Measurements from ENCODE around the gene PBX3.
"Not testable (repeated sequence)": the region's sequence is repeated elsewhere in the genome, so short reads cannot be mapped to it uniquely, and the experiment has no call there.

Gene PBX3

DNA sequence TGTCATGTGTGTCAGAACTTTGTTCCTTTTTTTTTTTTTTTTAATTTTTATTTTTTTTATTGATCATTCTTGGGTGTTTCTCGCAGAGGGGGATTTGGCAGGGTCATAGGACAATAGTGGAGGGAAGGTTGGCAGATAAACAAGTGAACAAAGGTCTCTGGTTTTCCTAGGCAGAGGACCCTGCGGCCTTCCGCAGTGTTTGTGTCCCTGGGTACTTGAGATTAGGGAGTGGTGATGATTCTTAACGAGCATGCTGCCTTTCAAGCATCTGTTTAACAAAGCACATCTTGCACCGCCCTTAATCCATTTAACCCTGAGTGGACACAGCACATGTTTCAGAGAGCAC is 32.0 kb downstream of the PBX3 start:
- not testable (repeated sequence) for DNase-seq

DNA sequence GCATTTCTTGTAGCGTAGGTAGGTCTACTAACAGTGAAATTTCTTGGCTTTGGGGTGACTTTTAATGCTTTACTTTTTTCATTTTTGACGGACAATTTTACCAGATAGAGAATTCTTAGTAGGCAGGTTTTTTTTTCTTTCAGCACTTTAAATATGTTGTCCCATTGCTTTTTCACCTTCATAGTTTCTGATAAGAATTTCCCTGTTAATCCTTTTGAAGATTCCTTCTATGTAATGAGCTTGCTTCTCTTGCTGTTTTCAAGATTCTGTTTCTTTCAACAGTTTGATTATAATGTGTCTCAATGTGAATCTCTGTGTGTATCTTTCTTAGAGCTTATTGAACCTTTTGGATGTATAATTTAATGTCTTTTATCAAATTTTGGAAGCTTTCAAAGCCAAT is 35.5 kb downstream of the PBX3 start:
- DNase-seq: no peak

DNA sequence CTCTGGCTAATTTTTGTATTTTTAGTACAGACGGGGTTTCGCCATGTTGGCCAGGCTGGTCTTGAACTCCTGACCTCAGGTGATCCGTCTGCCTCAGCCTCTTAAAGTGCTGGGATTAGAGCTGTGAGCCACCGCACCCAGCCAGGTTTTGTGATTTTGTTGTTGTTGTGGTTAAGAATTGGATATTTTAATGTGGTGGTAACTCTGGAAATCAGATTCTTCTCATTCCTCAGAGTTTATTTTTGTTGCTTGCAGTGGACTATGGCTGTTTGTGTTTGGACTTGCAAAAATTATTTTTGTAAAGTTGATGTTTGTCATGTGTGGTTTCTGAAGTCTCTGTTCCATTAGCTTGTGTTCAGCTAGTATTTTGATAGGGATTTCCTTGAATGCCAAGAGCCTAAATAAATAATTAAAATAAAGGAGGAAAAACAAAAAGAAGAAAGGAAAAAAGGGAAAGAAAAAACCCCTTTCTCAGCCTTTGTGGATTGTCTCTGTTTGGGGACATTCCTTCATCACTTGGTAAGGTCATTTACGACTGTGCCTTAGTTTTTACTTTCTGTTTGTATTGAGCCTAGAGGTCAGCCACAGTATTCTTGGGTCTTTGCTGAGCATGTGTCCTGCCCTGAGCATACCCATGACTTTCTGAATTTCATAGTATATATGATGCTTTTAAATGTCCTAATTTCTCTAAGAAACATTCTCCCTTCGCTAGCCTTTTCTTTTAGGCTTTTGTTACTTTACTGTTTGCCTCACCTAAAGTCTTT is 37.3 kb downstream of the PBX3 start:
- no peak for DNase-seq

DNA sequence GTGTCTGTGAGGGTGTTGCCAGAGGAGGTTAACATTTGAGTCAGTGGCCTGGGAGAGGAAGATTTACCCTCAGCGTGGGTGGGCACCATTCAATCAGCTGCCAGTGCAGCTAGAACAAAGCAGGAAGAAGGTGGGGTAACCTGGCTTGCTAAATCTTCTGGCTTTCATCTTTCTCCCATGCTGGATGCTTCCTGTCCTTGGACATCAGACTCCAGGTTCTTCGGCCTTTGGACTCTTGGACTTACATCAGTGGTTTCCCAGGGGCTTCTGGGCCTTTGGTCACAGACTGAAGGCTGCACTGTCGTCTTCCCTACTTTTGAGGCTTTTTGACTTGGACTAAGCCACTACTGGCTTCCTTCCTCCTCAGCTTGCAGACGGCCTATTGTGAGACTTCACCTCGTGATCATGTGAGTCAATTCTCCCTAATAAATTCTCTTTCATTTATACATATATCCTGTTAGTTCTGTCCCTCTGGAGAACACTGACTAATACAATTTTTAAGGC is 38.1 kb downstream of the PBX3 start:
- DNase-seq: peak; percentile 57

DNA sequence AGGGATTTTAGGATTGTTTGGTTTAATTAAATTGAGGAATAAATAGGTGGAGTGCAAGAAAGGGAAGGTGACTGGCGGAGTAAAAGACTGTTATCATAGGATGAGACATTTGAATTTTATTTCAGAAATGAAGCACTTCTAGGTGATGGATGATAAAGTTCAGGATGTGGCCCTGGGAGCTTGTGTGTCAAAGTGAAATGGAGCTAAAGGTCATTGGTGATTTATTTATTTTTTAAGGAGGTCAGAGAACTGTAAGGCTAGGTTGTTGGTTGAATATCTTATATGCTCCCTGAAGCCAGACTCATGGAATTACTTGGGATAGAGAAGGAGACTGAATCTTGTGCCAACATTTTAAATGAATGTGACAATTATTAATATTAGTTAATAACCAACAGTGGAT is 40.5 kb downstream of the PBX3 start:
- no peak for DNase-seq

DNA sequence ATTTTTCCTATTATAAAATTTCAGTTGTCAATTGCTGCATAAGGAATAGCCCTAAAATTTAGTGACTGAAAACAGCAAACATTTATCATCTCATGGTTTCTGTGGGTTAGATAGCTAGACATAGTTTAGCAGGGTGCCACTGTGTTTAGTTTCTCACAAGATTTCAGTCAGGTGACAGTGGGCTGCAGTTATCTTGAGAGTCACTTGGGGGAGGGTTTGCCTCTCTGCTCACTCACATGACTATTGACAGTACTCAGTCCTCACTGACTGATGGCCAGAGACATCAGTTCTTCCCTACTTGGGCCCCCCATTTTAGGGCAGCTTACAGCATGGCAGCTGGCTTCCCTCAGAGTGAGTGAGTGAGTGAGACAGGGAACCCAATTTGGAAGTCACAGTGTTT is 42.0 kb downstream of the PBX3 start:
- no peak for DNase-seq

DNA sequence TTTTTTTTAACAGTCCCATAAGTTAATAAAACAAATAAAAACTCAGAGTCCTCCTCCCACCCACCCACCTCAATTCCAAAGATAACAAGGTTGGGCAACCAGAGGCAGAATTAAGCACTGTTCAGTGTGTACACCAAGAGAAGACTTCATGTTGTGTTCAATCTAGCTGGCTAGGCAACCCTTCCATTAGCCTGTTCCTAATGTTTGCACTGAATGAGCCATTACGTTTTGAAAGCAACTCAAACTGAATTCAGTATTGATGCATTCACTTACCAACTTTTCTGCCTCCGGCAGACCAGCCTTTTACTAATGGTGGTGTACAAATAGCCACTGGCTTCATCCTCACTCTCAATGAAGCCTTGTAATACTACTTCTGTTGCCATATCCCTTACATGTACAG is 47.5 kb downstream of the PBX3 start:
- DNase-seq: no peak

DNA sequence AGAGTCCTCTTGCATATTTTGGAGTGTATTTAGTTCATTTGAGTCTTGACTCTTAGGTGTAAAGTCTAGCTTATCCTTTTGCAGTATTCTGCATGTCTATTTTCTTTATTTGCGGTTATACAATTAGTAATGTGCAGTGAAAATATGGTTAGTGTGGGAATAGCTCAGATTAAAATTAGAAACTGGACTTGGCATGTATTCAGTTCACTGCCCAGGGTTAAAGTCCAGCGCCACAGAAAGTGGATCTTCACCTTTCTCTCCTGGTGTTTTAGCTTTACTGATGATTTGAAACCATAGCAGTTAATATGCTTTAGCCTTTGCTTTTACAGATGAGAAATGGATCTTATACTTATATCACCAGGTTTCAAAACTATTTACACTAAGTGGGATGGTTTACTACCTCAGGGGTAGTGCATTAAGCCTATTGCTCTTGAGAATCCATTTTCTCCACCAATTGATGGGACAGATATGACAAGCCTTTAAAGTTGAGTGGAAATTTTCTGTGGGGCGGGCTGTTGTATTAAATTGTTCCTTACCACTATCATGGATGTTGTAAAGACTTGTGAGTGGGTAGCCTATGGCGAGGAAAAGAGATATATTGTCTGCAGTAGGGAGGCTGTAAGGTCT is 48.9 kb downstream of the PBX3 start:
- no peak for DNase-seq

DNA sequence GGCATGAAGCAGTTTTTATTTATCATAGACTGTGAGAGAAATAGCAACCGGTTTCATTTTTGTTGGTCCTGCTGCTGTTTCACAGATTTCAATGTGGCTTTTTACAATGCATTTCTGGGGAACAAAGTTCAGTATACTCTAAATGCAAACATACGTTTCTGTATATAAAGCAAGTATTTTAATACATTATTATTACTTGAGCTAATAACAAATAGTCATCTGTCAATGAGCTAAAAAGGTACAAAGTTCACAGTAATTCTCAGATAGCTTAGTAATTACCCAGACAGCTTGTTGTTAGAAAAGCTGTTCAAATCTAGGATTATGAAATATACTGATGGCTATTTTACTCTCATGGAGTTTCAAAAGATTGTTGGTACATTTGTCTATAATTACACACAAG is 50.8 kb downstream of the PBX3 start:
- no peak for DNase-seq

DNA sequence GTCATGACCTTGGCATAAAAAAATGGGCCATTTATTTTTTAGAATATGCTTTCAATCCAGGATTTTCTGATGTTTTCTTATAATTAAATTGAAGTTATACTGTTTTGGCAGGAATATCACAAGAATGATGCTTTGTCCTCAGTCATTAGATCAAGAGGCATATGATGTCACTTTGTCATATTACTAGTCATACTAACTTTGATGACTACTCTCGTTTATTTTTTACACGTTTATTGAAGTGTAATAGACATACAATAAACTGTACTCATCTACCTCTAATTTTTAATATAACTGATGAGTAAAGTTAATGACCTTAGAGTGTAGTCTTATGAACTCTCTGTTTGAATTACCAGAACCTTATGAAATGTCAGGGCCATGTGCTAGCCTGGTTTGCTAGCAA is 56.4 kb downstream of the PBX3 start:
- DNase-seq: no peak

DNA sequence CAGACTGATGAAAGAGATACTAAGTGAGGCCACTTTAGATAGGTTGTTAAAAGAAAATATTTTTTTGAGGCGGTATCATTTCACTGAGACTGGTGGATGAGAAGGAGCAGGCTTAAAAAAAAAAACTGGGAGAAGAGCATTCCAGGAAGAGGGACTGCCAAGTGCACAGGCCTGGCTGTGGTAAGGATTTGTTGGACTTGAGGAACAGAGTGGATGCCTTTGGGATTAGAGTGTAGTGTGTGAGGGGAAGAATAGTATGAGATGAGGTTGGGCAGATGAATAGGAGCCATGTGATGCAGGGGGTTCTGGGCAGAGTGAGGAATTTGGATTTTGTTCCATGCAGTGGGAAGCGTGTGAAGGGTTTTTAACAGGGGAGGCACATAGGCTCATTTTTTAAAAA is 57.9 kb downstream of the PBX3 start:
- DNase-seq: no peak

DNA sequence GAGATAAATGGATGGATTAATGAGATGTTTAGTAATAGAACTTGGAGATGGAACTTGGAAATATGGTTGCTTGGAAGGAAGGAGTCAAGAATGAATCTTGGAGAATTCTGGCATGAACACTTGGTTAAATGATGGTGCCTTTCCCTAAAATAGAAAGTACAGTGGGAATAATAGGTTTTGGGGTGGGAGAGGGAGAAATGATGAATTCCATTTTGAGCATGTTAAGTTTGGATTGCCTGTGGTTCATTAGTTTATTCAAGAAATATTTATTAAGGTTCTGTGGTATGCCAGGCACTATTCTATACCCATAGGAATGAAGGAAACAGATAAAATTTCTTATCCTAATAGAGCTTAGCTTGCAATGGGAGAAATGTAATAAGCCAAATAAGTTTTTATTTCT is 58.4 kb downstream of the PBX3 start:
- DNase-seq: no peak

DNA sequence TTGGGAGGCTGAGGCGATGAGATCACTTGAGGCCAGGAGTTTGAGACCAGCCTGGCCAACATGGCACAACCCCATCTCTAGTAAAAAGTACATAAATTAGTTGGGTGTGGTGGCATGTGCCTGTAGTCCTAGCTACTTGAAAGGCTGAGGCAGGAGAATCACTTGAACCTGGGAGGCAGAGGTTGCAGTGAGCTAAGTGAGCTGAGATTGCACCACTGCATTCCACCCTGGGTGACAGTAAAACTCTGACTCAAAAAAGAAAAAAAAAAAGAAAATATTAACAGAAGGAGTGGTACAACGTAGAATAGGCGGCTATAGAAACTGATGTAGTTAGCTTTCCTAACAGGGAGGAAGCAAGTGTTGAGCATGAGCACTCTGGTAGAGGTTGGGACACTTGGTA is 59.9 kb downstream of the PBX3 start:
- no peak for DNase-seq

DNA sequence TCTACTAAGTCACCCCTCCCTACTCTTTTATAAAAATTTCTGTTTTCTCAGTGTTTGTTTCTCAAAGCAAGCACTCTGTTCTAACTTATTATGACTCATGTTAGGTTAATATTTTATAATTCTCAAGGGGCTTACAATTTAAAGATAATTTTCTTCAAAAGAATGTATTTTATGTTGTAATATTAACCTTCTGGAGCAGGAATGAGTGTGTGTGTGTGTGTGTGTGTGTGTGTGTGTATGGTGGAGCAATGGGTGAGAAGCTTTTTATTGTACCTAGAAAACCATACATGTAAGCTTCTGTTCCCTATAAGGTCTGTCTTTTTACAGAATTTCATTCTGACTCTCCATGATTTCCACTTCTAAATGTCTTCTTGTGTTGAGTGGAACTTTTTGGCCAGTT is 63.0 kb downstream of the PBX3 start:
- no peak for DNase-seq

DNA sequence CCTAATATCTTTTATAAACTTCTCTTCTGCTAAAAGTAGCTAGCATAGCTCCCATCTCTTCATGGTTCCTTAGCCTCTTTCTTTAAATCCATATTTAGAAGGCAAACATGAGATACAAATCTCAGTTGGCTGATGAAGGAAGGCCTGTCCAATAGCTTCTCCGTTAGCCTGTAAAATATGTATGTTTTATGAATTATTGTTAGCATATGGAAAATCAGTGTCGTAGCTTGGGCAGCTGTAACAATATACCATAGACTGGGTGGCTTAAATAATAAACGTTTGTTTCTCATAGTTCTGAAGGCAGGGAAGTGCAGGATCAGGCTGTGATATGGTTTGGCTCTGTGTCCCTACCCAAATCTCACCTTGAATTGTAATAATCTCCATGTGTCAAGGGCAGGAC is 63.8 kb downstream of the PBX3 start:
- DNase-seq: no peak

DNA sequence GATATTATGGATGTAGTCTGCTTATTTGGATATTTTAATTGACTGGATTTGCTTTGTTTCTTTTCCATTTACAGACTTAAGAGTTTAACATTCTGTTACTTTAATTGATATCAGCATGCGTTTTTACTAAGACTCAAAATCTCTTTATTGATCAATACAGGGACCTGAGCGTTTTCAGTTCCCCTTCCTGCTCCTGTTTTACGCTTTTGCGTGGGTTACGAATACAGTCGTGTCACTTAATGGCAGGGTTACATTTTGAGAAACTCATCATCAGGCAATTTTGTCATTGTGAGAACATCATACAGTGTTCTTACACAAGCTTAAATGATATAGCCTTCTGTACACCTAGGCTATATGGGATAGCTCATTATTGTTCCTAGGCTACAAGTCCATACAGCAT is 65.2 kb downstream of the PBX3 start:
- no peak for DNase-seq

DNA sequence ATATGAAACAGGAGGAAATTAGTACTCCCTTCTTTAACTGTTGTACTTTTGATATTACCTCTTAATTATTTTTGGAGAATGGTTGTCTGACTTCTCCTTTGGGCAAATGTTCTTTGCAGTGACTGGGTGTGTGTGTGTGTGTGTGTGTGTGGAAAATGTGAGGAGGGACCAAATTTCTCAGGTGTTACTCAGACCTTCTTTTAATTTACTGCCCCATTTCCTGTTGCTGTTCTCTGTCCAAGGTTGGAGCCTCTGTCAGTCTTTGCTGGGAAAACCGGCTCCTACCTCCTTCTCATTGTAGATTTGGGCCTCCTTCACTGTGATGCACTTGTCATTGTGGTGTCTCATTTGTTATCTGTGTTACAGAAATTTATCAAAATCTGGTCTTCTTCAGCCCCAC is 68.4 kb downstream of the PBX3 start:
- DNase-seq: no peak

DNA sequence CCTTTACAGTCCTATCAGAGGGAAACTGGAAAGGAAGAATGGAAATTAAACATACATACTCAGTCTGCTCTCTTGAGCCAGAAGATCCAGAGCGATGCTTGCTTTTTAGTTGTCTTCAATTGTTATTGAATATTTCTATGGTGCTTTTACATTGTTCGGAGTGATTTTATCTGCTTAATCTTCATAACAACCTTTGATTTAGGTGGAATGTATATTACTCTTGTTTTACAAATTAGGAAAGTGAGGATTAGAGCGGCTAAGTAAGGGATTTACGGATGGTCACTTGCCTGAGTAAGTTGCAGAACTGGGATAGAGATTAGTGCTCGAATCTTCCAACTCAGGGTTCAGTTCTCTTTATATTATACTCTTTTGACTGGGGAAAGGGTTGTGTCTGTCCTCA is 69.1 kb downstream of the PBX3 start:
- DNase-seq: no peak

DNA sequence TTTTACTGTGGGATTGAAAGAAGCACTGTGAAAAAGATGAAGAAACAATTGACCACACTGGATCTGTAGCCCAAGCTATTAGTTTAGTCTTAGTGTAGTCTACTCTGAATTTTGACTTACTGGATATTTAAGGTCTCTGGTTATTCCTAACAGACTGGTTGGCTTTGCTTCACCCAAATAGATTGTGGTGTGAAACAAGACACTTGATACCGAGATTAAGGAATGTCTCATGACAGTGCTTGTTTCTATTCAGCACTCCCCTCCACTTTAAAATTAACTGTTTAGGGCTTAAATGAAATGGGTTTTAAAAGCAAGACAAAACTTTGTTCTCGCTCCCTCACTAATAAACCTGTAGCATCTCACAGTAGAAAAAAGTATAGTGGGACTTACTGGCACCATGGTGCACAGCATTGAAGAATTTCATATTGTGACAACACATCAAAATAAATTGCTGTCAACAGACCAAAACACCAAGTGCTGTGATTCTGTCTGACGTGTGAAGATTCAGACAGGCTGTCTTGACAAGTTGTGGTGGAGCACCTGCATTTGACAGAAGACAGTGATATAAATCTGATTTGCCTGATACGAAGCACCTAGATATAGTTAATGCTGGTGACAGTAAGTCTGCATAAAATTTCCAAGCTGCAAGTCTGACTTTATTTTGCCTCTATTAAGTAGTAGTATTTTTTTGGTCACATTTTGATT is 73.1 kb downstream of the PBX3 start:
- no peak for DNase-seq

DNA sequence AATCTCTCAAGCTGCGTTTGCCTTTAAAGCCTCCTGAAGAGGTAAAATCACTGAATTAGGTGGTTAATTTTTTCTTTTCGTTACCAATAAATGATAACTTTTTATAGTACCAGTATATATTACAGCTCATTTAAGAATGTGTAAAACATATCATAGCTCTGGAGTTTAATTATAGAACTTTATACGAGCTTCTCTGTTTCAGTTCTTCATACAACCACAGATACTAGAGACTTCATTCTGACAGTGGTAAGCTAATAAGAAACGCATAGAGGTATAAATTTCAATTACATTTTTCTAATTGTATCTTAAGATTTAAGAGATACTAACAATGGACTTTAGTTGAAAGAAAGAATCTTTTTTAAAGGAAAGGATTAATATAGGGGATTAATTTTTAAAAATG is 73.9 kb downstream of the PBX3 start:
- DNase-seq: no peak

DNA sequence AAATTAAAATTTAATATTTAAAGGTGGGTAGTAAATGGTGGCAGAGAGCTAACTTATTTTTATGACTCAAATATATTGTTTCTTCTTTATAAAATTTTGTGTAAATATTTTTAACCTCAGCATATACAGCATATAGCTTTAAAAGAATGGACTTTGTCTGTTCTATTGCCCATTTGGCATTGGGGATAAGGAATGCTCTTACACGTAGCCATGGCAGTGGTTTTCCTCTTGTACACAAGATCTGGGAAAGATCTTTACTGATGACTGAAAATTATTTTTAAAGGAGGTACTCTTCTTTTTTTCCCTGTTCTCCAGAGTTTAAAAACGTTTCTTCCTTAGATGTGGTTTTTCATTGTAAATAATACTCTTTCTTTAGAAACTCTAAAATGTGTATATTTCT is 75.0 kb downstream of the PBX3 start:
- DNase-seq: no peak

DNA sequence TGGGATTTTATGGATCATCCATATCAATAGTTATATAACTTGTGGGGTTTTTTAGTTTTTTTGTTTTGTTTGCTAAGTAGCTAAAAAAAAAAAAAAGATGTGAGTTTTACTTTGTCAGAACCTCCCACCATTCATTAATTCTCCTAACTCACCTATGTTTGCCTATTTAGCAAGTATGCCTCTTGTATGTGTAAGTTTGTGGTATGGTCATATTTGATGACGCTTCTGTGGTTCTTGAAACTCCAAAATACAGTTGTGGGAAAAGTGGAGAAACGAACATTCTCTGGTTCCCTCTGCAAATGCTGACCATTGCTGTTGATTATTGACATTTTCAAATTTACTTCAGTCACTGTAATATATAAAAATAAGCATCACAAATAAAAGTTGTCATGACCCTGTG is 75.7 kb downstream of the PBX3 start:
- DNase-seq: no peak

DNA sequence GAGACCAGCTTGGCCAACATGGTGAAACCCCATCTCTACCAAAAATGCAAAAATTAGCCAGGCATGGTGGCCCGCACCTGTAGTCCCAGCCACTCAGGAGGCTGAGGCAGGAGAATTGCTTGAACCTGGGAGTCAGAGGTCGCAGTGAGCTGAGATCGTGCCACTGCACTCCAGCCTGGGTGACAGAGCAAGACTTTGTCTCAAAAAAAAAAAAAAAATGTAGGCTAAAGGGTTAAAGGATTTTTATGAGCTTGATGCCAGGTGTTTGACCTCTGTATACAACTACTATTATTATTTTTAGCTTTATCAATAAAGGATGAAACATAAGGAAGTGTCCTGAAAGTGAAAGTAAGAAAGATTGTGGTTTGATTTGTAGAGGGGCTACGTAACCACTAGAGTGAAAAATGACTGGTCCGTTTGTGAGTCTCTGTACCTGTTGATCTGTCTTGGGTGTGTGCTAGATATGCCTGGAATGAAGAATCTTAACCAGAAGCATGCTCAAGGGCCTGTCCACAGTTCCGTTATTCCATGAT is 76.8 kb downstream of the PBX3 start:
- DNase-seq: not testable (repeated sequence)

DNA sequence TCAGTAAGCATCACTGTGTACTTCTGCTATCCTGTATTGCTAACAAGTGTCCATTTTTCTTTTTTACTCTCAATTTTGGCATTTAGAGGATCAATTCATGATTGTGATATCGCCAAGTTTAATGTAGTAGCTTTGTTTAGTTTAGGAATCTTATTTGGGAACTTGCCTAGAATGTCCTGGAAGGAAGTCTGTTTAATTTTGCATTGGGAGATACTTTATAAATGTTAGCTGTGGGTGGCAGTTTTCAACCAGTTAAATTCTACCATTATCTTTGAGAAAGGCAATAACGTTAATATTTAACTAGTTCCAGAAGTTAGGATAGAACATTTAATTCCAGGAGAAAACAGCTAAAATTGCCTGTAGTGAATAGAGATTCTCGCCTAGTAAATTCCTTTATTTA is 78.6 kb downstream of the PBX3 start:
- no peak for DNase-seq
